Lung (tissue), 12 donors: ENCODE measurements around the gene TXNRD2. TPM values are rescaled to one million over a fixed set of nuclear protein-coding genes. Genes with fewer than 3 reads are reported as not detected.
"Not testable (repeated sequence)": the region's sequence is repeated elsewhere in the genome, so short reads cannot be mapped to it uniquely, and the experiment has no call there.

ENCODE experiments used
- ATAC-seq: fragments of 200-7000 bp; cut with Tn5 transposase; one replicate; pipeline ENCODE4 v1.9.1; 2020; ENCODE audit warnings: moderate number of reproducible peaks; ENCODE audit not compliant: insufficient read depth, low FRiP score
- DNase-seq, 3 donors: peaks; one replicate each; pipeline ENCODE4 v3.0.0-alpha.2; 2013 to 2017
- H3K27ac ChIP-seq, 2 donors: one replicate each; pipeline ENCODE4 v1.5.1; 2013; ENCODE audit warnings: mild to moderate bottlenecking in 2 of 2, moderate library complexity in 2 of 2, control low read depth in 1 of 2, inconsistent platforms in 1 of 2, low read depth in 1 of 2, low read length in 1 of 2
- H3K27me3 ChIP-seq, 3 donors: one replicate each; pipeline ENCODE4 v1.5.1; 2013; ENCODE audit warnings: low read length in 2 of 3; ENCODE audit not compliant: control insufficient read depth in 3 of 3, insufficient read depth in 3 of 3
- H3K36me3 ChIP-seq, 4 donors: one replicate each; pipeline ENCODE4 v1.5.1; 2013; ENCODE audit warnings: low read length in 4 of 4, mild to moderate bottlenecking in 1 of 4, moderate library complexity in 1 of 4; ENCODE audit not compliant: control insufficient read depth in 4 of 4, insufficient read depth in 4 of 4
- H3K4me1 ChIP-seq, 5 donors: one replicate each; pipeline ENCODE4 v1.5.1; 2013; ENCODE audit warnings: low read length in 5 of 5, mild to moderate bottlenecking in 2 of 5, moderate library complexity in 1 of 5; ENCODE audit not compliant: control insufficient read depth in 5 of 5, insufficient read depth in 5 of 5
- H3K4me3 ChIP-seq: one replicate; pipeline ENCODE4 v1.5.1; 2013; ENCODE audit warnings: mild to moderate bottlenecking, control low read depth, moderate library complexity
- H3K9ac ChIP-seq, 2 donors: one replicate each; pipeline ENCODE4 v1.5.1; 2013; ENCODE audit warnings: low read length in 2 of 2, control low read depth in 1 of 2; ENCODE audit not compliant: insufficient read depth in 1 of 2
- H3K9me3 ChIP-seq, 4 donors: one replicate each; pipeline ENCODE4 v1.5.1; 2013; ENCODE audit warnings: low read length in 3 of 4, mild to moderate bottlenecking in 1 of 4, moderate library complexity in 1 of 4; ENCODE audit not compliant: control insufficient read depth in 4 of 4, insufficient read depth in 3 of 4
- CTCF ChIP-seq: IDR thresholded peaks from 2 replicates; pipeline ENCODE4 v1.5.1; 2012; ENCODE audit warnings: mild to moderate bottlenecking; ENCODE audit errors: control extremely low read depth, extremely low read depth
- WGBS, 2 donors: extraction: QIAGEN DNeasy Blood & Tissue Kit; methylation state at CpG; one replicate each; pipeline ENCODE4 v1.1.7; 2013; 5-methylcytosine and 5-hydroxymethylcytosine counted together
- polyA plus RNA-seq, 2 donors: library from polyadenylated mRNA; stranded (reverse); fragments of 200-250 nt; gene quantifications; one replicate each; pipeline ENCODE4 v1.2.1, GENCODE V29; 2013
- total RNA-seq, 2 donors: library from RNA; depleted of rRNA in 1 of 2; stranded (reverse); fragments of >200 nt in 1 of 2; gene quantifications; one replicate each; pipeline ENCODE4 v1.2.1, GENCODE V29; 2014 to 2021
- donor health status: control.
- donor health status: control.
- donor health status: Bipolar disorder and iron deficiency.
- donor health status: healthy.
- donor health status: DM: yes; HTN: yes; CAD: no.

The TXNRD2 gene
- total and polyA plus RNA-seq, 4 donors = 20.3 to 59.2 (median 32.2) TPM

- ATAC-seq (no peak), DNase-seq (no peak)
- H3K27ac ChIP-seq = no peak overlapping the region
- H3K4me3 ChIP-seq = no peak overlapping the region
- 88 to 94% methylated on average over 12 of the region's 12 CpGs for WGBS, 2 donors
- no peak for TF ChIP-seq CTCF
- no peaks in the 10 kb centered on the region for H3K9me3 ChIP-seq
- H3K4me1 ChIP-seq = no peaks in the 10 kb centered on the region
- H3K9ac ChIP-seq = no peak overlapping the region
- H3K36me3 ChIP-seq = peaks cover 13 to 48% (median 19%) of the 10 kb centered on the region in 4 donors
- H3K27me3 ChIP-seq = no peaks in the 10 kb centered on the region
Measured at GRCh38 chr22:19911540-19912270, 29.9 kb downstream of the TXNRD2 start.

GRCh38 chr22:19910180-19910744 is 31.4 kb downstream of the TXNRD2 start:
- H3K9me3 ChIP-seq = no peaks in the 10 kb centered on the region
- H3K4me1 ChIP-seq = peaks cover 0 to 5% (median 0%) of the 10 kb centered on the region in 5 donors
- ATAC-seq = no peak
- peaks cover 10 to 46% (median 18%) of the 10 kb centered on the region in 4 donors for H3K36me3 ChIP-seq
- no peak for DNase-seq
- 39 to 41% methylated on average over 4 of the region's 4 CpGs for WGBS, 2 donors
- no peaks in the 10 kb centered on the region for H3K27me3 ChIP-seq
- no peak overlapping the region for H3K27ac ChIP-seq
- no peak overlapping the region for H3K4me3 ChIP-seq
- no peak overlapping the region for H3K9ac ChIP-seq
- TF ChIP-seq CTCF = no peak

GRCh38 chr22:19909350-19910179 is 32.1 kb downstream of the TXNRD2 start:
- H3K4me3 ChIP-seq = no peak overlapping the region
- no peak overlapping the region for H3K27ac ChIP-seq
- no peaks in the 10 kb centered on the region for H3K9me3 ChIP-seq
- peak; percentile 77 for ATAC-seq
- peak; percentile 95 for TF ChIP-seq CTCF
- no peak overlapping the region for H3K9ac ChIP-seq
- peak; percentile 81 to 84 (median 83) for DNase-seq
- 34 to 39% methylated on average over 6 of the region's 6 CpGs for WGBS, 2 donors
- H3K4me1 ChIP-seq = peaks cover 0 to 12% (median 0%) of the 10 kb centered on the region in 5 donors
- H3K36me3 ChIP-seq = peaks cover 7 to 42% (median 13%) of the 10 kb centered on the region in 4 donors
- no peaks in the 10 kb centered on the region for H3K27me3 ChIP-seq

- ATAC-seq, H3K27me3 ChIP-seq, H3K9me3 ChIP-seq, DNase-seq, H3K4me3 ChIP-seq, H3K27ac ChIP-seq, H3K9ac ChIP-seq: not testable (repeated sequence)
- peaks cover 2 to 40% (median 3%) of the 10 kb centered on the region in 4 donors for H3K36me3 ChIP-seq
- peaks cover 0 to 19% (median 0%) of the 10 kb centered on the region in 5 donors for H3K4me1 ChIP-seq
- WGBS, 2 donors = 93% methylated on average over 16 of the region's 16 CpGs
Measured at GRCh38 chr22:19907902-19908301, 33.7 kb downstream of the TXNRD2 start.

GRCh38 chr22:19906864-19907263 is 34.8 kb downstream of the TXNRD2 start:
- not testable (repeated sequence) for H3K9me3 ChIP-seq, DNase-seq, H3K4me3 ChIP-seq, ATAC-seq, H3K27me3 ChIP-seq, H3K9ac ChIP-seq, H3K27ac ChIP-seq
- 94 to 96% methylated on average over 25 of the region's 25 CpGs for WGBS, 2 donors
- Histone ChIP-seq H3K36me3 (peaks cover 0 to 38% (median 3%) of the 10 kb centered on the region in 4 donors), H3K4me1 (peaks cover 0 to 19% (median 0%) of the 10 kb centered on the region in 5 donors)
